Thyroid gland (tissue), 4 donors: ENCODE data around the gene KLF13. TPM values are rescaled to one million over a fixed set of nuclear protein-coding genes. Genes with fewer than 3 reads are reported as not detected.

Experiments used
- DNase-seq, 2 donors: peaks; one replicate each; pipeline ENCODE4 v3.0.0-alpha.2; 2019
- H3K27ac ChIP-seq, 3 donors: fragments of 200-600 bp; sonication (generic); 1 replicate in 2 of 3; 2 replicates in 1 of 3; pipeline ENCODE4 v1.5.1; 2016 to 2019; ENCODE audit warnings: mild to moderate bottlenecking in 1 of 3, moderate library complexity in 1 of 3
- H3K27me3 ChIP-seq: fragments of 200-600 bp; sonication (generic); one replicate; pipeline ENCODE4 v1.5.1; 2019
- H3K36me3 ChIP-seq, 2 donors: fragments of 200-600 bp; sonication (generic); one replicate each; pipeline ENCODE4 v1.5.1; 2016 to 2019
- H3K4me1 ChIP-seq, 2 donors: fragments of 200-600 bp; sonication (generic); one replicate each; pipeline ENCODE4 v1.5.1; 2017 to 2019
- H3K4me3 ChIP-seq, 3 donors: fragments of 200-600 bp; sonication (generic); replicated peaks in 1 of 3; 1 replicate in 2 of 3; 2 replicates in 1 of 3; pipeline ENCODE4 v1.5.1; 2016; ENCODE audit warnings: mild to moderate bottlenecking in 1 of 3
- H3K9me3 ChIP-seq: fragments of 200-600 bp; sonication (generic); one replicate; pipeline ENCODE4 v1.5.1; 2017
- POLR2A ChIP-seq, 2 donors: fragments of 450-650 bp; IDR thresholded peaks; one replicate each; pipeline ENCODE4 v1.6.1; 2017; ENCODE audit warnings: antibody characterized with exemption in 2 of 2, mild to moderate bottlenecking in 2 of 2, moderate library complexity in 1 of 2
- WGBS, 2 donors: methylation state at CpG; one replicate each; pipeline ENCODE4 v1.1.5; 2017; 5-methylcytosine and 5-hydroxymethylcytosine counted together
- intact Hi-C: fragments of 100-400 bp; cut with DNase I; formaldehyde crosslinking; loops from one replicate; pipeline ENCODE4 v1.15.1; 2023
- total RNA-seq, 4 donors: library from RNA; depleted of rRNA; stranded (reverse); fragments of >200 nt; gene quantifications; one replicate each; pipeline ENCODE4 v1.2.3, GENCODE V29; 2016
- TF ChIP-seq, protein P1 (sequence below), 6 experiments: fragments of 200-600 bp in 3 of 6; fragments of 450-650 bp in 3 of 6; sonication (generic) in 3 of 6; IDR thresholded peaks; one replicate each; pipeline ENCODE4 v1.5.1; 2016 to 2019; ENCODE audit warnings: antibody characterized with exemption in 6 of 6, mild to moderate bottlenecking in 2 of 6, inconsistent platforms in 1 of 6, moderate library complexity in 1 of 6

The KLF13 gene
- total RNA-seq, 4 donors from 2014 or later, result 84.0 to 117 (median 97.6) TPM

- Histone ChIP-seq H3K27ac (peak overlapping the region; percentile 97 to 98 (median 97)), H3K4me3 (peak overlapping the region; percentile 70 to 89 (median 75)), H3K9me3 (no peaks in the 10 kb centered on the region), H3K4me1 (peaks cover 22 to 28% of the 10 kb centered on the region in 2 donors), H3K27me3 (no peaks in the 10 kb centered on the region), H3K36me3 (no peaks in the 10 kb centered on the region)
- 1% methylated on average over 34 to 41 of the region's 86 CpGs for WGBS, 2 donors
- DNase-seq, result peak; percentile 91
- peak; percentile 18 to 93 for TF ChIP-seq POLR2A (IDR thresholded peaks at IDR 0.05)
- TF ChIP-seq, protein P1, sequence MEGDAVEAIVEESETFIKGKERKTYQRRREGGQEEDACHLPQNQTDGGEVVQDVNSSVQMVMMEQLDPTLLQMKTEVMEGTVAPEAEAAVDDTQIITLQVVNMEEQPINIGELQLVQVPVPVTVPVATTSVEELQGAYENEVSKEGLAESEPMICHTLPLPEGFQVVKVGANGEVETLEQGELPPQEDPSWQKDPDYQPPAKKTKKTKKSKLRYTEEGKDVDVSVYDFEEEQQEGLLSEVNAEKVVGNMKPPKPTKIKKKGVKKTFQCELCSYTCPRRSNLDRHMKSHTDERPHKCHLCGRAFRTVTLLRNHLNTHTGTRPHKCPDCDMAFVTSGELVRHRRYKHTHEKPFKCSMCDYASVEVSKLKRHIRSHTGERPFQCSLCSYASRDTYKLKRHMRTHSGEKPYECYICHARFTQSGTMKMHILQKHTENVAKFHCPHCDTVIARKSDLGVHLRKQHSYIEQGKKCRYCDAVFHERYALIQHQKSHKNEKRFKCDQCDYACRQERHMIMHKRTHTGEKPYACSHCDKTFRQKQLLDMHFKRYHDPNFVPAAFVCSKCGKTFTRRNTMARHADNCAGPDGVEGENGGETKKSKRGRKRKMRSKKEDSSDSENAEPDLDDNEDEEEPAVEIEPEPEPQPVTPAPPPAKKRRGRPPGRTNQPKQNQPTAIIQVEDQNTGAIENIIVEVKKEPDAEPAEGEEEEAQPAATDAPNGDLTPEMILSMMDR (IDR thresholded peaks at IDR 0.05), result no peak
- intact Hi-C loops, result loop anchor here (5.0 to 10.0 kb wide), 2 partner anchors 60 to 93 kb away; no protein-coding TSS in a partner anchor
These were observed 65.3 kb downstream of the KLF13 start for GRCh38 chr15:31391687-31392671.

DNA sequence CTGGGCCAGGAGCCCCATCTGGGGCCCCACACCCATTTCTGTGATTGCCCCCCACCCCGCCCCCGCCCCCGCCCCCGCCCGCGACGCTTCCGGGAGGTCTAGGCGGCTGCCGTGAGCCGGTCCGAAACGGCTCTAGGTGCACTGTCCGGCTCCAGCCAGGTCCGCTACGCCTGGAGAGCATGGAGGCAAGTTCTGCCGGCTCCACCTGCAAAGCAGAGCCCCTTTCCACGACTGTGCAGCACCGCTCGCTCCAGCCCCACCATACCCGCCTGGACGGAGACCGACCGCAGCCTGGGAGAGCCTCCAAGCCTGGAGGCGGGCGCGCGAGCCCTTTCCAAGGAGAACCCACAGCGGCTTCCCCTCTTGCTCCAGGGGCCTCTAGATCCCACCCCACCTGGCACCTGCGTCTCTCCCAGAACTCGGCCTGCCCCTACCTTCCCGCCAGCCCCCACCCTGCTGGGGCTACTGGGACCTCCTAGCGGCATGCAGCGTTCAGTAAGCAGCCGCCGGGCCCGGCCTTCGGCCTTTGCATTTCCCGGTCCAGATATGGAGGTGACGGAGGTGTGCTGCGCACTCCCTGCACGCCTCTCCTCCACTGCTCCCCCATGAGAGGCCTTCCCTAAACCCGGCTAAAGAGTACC lies 66.2 kb downstream of the KLF13 start:
- H3K4me1 ChIP-seq, result peaks cover 24 to 32% of the 10 kb centered on the region in 2 donors
- H3K9me3 ChIP-seq, result no peaks in the 10 kb centered on the region
- TF ChIP-seq POLR2A (IDR thresholded peaks at IDR 0.05), result no peak
- TF ChIP-seq, protein P1 (IDR thresholded peaks at IDR 0.05), result no peak
- DNase-seq, result peak; percentile 65 to 66
- peak overlapping the region; percentile 97 to 98 (median 97) for H3K27ac ChIP-seq
- no peaks in the 10 kb centered on the region for H3K27me3 ChIP-seq
- peak overlapping the region in 2 of 3 donors; percentile 70 to 89 for H3K4me3 ChIP-seq
- no peaks in the 10 kb centered on the region for H3K36me3 ChIP-seq
- WGBS, 2 donors, result 41 to 45% methylated on average over 16 to 21 of the region's 43 CpGs
- intact Hi-C loops, result loop anchor here (5.0 to 10.0 kb wide), 2 partner anchors 61 to 92 kb away; no protein-coding TSS in a partner anchor

- H3K4me1 ChIP-seq, result peaks cover 21 to 33% of the 10 kb centered on the region in 2 donors
- H3K36me3 ChIP-seq, result no peaks in the 10 kb centered on the region
- H3K27ac ChIP-seq, result peak overlapping the region in 2 of 3 donors; percentile 97 to 98
- intact Hi-C loops, result loop anchor here (5.0 to 10.0 kb wide), 2 partner anchors 61 to 91 kb away; no protein-coding TSS in a partner anchor
- no peak for TF ChIP-seq POLR2A (IDR thresholded peaks at IDR 0.05)
- TF ChIP-seq, protein P1 (IDR thresholded peaks at IDR 0.05), result no peak
- H3K27me3 ChIP-seq, result no peaks in the 10 kb centered on the region
- no peaks in the 10 kb centered on the region for H3K9me3 ChIP-seq
- DNase-seq, result no peak
- WGBS, 2 donors, result 74 to 80% methylated on average over 21 of the region's 21 CpGs
- no peak overlapping the region for H3K4me3 ChIP-seq
These were observed 66.9 kb downstream of the KLF13 start for GRCh38 chr15:31393444-31394091.

- intact Hi-C loops, result loop anchor here (5.0 to 10.0 kb wide), 2 partner anchors 35 to 88 kb away; no protein-coding TSS in a partner anchor
- Histone ChIP-seq H3K9me3 (no peaks in the 10 kb centered on the region), H3K27ac (peak overlapping the region; percentile 68 to 84 (median 83)), H3K36me3 (no peaks in the 10 kb centered on the region), H3K4me1 (peaks cover 18 to 45% of the 10 kb centered on the region in 2 donors), H3K4me3 (no peak overlapping the region), H3K27me3 (no peaks in the 10 kb centered on the region)
- 5 to 46% methylated on average over 5 to 20 of the region's 27 CpGs for WGBS, 2 donors
- no peak for TF ChIP-seq POLR2A (IDR thresholded peaks at IDR 0.05)
- TF ChIP-seq, protein P1 (IDR thresholded peaks at IDR 0.05), result peak in 2 of 6 experiments; percentile 13 to 18
- DNase-seq, result peak; percentile 90 to 95
These were observed 70.4 kb downstream of the KLF13 start for GRCh38 chr15:31396881-31397560.
